GM18511 (cell line): ENCODE data around the gene SLC8A1.

Experiments used
- ATAC-seq: cut with Tn5 transposase; IDR thresholded peaks from one replicate; pipeline ENCODE4 v1.9.1; 2021; ENCODE audit warnings: mild to moderate bottlenecking, moderate library complexity; ENCODE audit not compliant: unreplicated experiment

The SLC8A1 gene

GRCh38 chr2:40394031-40394430, 57.9 kb downstream of the SLC8A1 start:
- ATAC-seq = no peak

DNA sequence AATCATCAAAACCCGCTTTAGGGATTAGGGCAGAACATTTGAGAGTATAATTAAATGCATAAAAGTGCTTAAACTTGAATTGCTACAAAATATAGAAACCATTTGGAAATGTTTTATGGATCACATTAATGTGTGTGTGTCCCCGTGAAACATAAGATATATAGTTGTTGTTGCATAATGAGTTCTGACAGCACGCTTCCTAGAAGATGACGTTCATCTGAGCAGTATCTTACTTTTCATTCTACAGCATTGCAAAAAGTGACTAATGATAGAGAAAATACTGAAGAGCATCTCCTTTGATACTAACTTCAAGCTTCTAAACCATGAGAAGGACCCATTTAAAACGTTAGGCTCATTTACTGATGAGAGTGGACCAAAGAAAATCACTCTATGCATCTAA, 63.7 kb downstream of the SLC8A1 start:
- ATAC-seq = no peak

DNA sequence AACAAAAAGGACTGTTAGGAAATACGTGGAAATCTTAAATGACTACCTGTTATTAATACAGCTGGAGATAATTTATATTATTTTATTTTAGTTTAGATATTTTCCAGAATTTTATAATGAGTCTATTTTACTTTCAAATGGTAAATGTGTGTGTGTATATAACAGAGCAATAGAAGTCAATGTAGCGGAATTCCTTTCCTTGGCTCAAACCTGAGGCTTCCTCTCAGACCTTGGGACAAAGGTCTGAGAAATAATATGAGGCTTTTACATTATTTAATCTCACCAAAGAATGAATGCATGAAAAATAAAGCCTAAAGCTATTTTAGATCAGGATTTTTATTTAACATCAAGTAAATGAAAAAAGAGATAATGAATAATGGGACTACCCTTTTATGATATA, 65.7 kb downstream of the SLC8A1 start:
- no peak for ATAC-seq

DNA sequence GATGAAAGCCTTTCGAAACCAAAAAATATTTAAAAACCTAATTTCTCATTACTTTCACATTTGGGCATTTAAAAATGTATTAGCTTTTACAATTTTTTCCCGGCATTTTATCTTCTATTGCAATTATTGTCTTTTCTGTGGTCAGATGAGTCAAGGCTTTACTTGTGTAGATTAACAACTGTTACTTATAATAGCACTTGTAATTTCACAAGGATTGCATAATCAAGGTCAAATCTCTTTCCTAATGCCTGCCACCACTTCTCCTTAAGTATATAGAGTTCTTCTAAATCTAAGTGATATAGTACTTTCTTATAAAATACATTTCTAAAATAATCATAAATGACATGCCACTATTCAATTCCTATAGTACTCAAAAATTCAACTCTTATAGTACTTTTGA, 67.2 kb downstream of the SLC8A1 start:
- no peak for ATAC-seq

GRCh38 chr2:40384233-40384632, 67.7 kb downstream of the SLC8A1 start:
- no peak for ATAC-seq

DNA sequence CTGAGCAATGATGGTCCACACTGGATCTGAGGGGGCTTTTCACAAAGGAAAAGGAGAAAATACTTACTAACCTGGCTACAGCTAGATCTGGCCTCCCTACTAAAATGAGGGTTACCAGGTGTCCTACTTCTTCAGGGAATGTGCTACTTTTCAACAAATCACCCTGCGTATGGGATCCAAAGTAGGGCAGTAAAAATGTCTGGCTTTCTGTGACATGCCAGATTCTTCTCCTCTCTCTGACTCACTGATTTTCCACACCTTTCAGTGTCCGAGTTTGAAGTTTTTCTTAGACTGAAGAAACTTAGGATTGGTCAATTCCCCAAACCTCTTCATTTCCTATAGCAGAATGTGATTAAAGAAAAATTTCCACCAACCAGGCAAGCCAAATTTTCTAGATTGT, 71.2 kb downstream of the SLC8A1 start:
- no peak for ATAC-seq

DNA sequence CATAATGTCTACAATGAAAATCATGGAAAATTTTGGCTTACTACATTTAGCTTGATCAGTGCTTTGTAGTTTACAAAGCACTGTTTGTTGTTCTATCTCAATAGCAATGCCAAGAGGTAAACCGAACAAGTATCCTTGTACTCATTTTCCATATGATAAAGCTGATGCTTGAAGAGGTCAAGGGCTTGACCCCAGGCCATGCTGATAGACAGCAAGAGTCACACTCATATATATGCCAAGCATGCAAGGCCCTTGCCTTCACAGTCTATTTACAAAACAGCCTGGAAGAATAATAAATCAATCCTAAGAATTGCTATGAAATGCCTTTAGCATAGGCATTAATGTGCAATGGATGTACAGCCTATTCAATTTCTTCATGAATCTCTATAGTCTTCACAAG, 71.8 kb downstream of the SLC8A1 start:
- no peak for ATAC-seq

- no peak for ATAC-seq
These were observed 77.2 kb downstream of the SLC8A1 start for GRCh38 chr2:40374543-40375240.

- no peak for ATAC-seq
These were observed 78.8 kb downstream of the SLC8A1 start for GRCh38 chr2:40373111-40373510.

- no peak for ATAC-seq
These were observed 79.5 kb downstream of the SLC8A1 start for GRCh38 chr2:40372283-40372985.

- ATAC-seq = no peak
These were observed 80.2 kb downstream of the SLC8A1 start for GRCh38 chr2:40371525-40372282.

- no peak for ATAC-seq
These were observed 81.9 kb downstream of the SLC8A1 start for GRCh38 chr2:40370007-40370395.

DNA sequence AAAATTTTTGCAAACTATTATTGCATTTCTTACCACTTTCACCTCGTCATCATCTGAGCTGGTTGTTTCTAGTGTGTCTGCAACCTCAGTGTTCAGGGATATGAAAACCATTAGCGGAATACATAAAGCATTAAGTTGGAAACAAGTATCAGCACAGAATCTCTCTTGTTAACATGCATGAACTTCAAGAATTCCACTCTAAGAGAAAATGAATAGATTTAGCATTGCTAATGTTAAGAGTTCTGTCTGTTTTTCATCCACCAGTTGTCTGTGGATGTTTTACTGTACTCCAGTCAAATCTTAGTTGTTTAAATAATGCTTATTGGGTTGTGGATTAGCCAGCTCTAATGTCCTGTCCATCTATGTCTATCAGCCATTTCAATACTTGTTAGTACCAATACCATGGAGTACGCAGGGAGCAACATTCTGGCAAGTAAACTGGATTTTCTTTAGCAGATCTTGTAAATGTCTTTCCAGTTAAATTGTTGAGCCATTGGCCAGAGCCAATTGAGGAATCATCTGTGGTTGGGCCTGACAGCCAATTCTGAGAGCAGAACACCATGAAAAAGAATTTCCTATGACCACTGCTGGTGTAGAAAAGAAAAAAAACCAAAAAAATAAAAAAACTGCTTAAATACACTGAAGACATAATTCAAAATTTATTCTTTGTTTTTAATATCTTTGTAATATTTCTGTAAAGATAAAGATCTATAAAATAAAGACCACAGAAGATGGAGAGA, 82.5 kb downstream of the SLC8A1 start:
- ATAC-seq = no peak

DNA sequence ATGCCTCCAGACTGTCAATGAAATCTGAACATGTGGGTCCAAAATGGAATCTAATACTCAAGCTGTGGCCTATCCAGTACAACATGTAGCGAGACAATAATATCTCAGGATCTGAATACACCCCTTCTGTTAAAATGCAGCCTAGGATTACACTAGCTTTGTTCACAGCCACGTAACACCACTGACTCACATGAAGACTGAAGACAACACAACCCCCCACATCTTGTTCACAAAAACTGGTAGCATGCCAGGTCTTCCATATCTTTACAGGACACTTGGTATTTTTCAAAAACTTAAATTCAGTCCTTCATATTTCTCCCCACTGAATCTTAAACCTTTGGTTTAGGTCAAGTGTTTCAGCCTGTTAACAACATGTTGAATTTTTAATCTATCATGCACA, 84.2 kb downstream of the SLC8A1 start:
- no peak for ATAC-seq

DNA sequence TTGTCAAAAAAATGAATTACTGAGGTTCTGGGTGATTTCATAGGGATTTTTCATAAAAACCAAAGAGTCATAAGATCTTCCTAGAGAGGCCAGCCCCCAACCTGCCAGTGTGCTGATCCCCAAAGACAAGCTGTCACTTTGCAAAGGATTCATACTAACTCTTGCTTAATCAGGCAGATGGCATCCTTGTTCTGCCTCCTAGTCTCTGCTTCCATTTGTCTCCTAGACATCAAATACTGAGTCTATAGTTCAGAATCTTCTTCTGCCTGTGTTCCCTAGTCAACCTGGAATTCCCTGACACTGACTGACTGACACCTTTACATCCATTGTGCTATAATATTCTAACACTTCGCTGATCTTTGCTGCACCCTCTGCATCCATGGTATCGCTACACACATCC, 84.9 kb downstream of the SLC8A1 start:
- no peak for ATAC-seq

- no peak for ATAC-seq
These were observed 87.6 kb downstream of the SLC8A1 start for GRCh38 chr2:40364151-40364874.

DNA sequence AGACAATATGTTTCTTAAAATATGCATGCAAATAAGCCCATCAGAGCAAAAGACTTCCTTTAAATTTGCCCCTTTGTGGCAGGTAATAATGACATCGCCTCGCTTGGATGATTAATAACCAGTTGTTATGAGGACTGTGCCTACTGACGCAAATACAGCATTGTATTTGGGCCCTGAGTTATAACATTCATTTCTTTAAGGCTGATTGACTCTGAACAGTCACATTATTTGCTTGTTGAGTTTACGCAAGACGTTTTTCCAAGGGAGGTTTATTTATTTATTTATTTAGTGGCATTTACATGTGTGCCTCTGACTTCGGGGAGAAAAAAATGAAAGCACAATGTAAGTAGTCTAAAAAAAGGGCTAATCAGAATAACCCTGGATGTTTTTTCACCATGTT, 88.3 kb downstream of the SLC8A1 start:
- ATAC-seq = no peak

DNA sequence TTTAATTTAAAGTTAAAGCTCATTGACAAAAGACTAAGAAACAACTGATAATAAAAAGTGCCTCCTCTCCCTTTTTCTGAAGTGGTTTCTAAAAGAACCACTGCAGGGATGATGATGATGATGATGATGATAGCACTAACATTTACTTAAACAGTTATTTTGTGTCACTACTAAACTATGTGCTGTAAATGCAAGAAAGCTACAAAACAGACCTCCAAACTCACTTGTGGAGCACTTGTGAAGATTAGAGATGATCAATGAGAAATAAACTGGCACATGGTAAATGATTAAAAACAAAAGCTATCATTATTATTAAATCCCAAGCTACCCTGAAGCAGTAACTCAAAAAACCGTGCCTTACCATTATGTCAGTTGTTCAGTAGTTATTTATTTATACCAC, 88.7 kb downstream of the SLC8A1 start:
- ATAC-seq = no peak

DNA sequence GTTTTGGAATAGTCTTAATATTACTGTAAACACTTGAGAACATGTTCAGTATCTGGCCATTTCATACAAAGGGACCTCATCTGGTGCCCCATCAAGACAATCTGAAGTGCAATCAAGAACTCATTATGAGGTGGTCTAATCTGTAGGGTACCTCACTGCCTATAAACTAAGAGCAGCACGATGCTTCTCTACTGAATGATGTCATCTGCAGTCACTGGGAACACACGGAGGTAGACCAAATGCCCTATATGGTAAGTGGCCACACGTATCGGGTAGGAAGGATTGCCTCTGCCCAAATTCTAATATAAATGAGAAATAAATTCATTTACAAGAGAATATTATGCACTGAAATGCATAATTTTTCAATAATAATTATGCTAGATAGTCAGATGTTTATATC, 90.4 kb downstream of the SLC8A1 start:
- no peak for ATAC-seq

- no peak for ATAC-seq
These were observed 91.2 kb downstream of the SLC8A1 start for GRCh38 chr2:40360652-40361051.

- no peak for ATAC-seq
These were observed 92.1 kb downstream of the SLC8A1 start for GRCh38 chr2:40359811-40360210.
